ENCODE measurements around the gene FAM47A. TPM values are rescaled to one million over a fixed set of nuclear protein-coding genes. Genes with fewer than 3 reads are reported as not detected.

FAM47A gene
- total and polyA plus RNA-seq, 9 of the 15 experiments (the other 6 are each of a cell fraction or from before 2014, with no cell fraction given): not detected

- TF ChIP-seq REST (IDR thresholded peaks at IDR 0.05; ENCODE audit: borderline replicate concordance): no peak
- no peak for TF ChIP-seq REST (CRISPR knock-in tag; IDR thresholded peaks at IDR 0.05; ENCODE audit: low read depth)
- no peak for TF ChIP-seq BRD4 (IDR thresholded peaks at IDR 0.05)
- no peak for TF ChIP-seq CREB1 (IDR thresholded peaks at IDR 0.05)
- TF ChIP-seq CREB1 (CRISPR knock-in tag; IDR thresholded peaks at IDR 0.05): no peak
- TF ChIP-seq ZNF263 (CRISPR knock-in tag; IDR thresholded peaks at IDR 0.05; ENCODE audit: borderline replicate concordance): no peak
- no peak for TF ChIP-seq RFX5 (IDR thresholded peaks at IDR 0.05; ENCODE audit: low read depth, low read length)
- TF ChIP-seq MCM5 (IDR thresholded peaks at IDR 0.05; ENCODE audit: low read depth): no peak
Observed at GRCh38 chrX:34144246-34144645, 12.1 kb upstream of the FAM47A start (continued).
